Kidney epithelial cell (primary cell): Measurements from ENCODE around the gene STX12. TPM values are rescaled to one million over a fixed set of nuclear protein-coding genes. Genes with fewer than 3 reads are reported as not detected.
"Not testable (repeated sequence)": the region's sequence is repeated elsewhere in the genome, so short reads cannot be mapped to it uniquely, and the experiment has no call there.

Experiments
- DNase-seq: peaks from one replicate; pipeline ENCODE4 v3.0.0-alpha.2; 2010; ENCODE audit warnings: low read depth
- H3K27me3 ChIP-seq: 2 replicates; pipeline ENCODE4 v1.6.0; 2011; ENCODE audit warnings: low read length; ENCODE audit not compliant: control insufficient read depth, insufficient read depth
- H3K36me3 ChIP-seq: 2 replicates; pipeline ENCODE4 v1.5.1; 2011; ENCODE audit warnings: low read length; ENCODE audit not compliant: control insufficient read depth, insufficient read depth
- H3K4me3 ChIP-seq: 2 replicates; pipeline ENCODE4 v1.5.1; 2011; ENCODE audit warnings: low read depth, mild to moderate bottlenecking, control low read depth, low read length
- CTCF ChIP-seq: IDR thresholded peaks from 2 replicates; pipeline ENCODE4 v1.5.1; 2011; ENCODE audit warnings: mild to moderate bottlenecking, moderate library complexity, low read length, control low read depth, inconsistent platforms; ENCODE audit not compliant: insufficient read depth, poor library complexity, severe bottlenecking
- total RNA-seq: library from RNA; depleted of rRNA; stranded (reverse); fragments of >200 nt; gene quantifications from 2 replicates; pipeline ENCODE4 v1.2.3, GENCODE V29; 2015

STX12 gene
- total RNA-seq, 1 donor from 2014 or later, result 43.9 TPM

- no peak overlapping the region for H3K4me3 ChIP-seq
- no peak for DNase-seq
- TF ChIP-seq CTCF, result no peak
- H3K36me3 ChIP-seq, result no peaks in the 10 kb centered on the region
- no peaks in the 10 kb centered on the region for H3K27me3 ChIP-seq
These were observed 22.6 kb downstream of the STX12 start for GRCh38 chr1:27795601-27796000.

DNA sequence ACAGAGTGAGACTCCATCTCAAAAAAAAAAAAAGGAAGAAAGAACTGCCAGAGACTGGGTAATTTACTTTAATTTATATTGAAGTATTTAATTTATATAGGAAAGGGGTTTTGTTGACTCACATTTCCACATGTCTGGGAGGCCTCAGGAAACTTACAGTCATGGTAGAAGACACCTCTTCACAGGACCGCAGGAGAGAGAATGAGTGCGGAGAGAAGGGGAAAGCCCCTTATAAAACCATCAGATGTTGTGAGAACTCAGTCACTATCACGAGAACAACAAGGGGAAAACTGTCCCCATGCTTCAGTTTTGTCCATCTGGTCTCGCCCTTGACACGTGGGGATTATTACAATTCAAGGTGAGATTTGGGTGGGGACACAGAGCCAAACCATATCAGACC lies 31.8 kb downstream of the STX12 start:
- TF ChIP-seq CTCF, result no peak
- no peak for DNase-seq
- no peaks in the 10 kb centered on the region for H3K27me3 ChIP-seq
- H3K4me3 ChIP-seq, result no peak overlapping the region
- no peaks in the 10 kb centered on the region for H3K36me3 ChIP-seq

DNA sequence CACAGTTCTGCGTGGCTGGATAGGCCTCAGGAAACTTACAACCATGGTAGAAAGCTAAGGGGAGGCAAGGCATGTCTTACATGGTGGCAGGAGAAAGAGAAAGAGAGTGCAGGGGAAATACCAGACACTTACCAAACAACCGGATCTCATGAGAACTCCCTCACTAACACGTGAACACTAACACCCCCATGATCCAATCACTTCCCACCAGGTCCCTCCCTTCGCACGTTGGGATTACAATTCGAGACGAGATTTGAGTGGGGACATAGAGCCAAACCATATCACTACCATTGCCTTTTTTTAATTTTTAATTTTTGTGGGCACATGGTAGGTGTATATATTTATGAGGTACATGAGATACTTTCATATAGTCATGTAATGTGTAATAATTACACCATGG lies 33.7 kb downstream of the STX12 start:
- no peak for DNase-seq
- Histone ChIP-seq H3K36me3 (no peaks in the 10 kb centered on the region), H3K27me3 (no peaks in the 10 kb centered on the region), H3K4me3 (no peak overlapping the region)
- TF ChIP-seq CTCF, result no peak

DNA sequence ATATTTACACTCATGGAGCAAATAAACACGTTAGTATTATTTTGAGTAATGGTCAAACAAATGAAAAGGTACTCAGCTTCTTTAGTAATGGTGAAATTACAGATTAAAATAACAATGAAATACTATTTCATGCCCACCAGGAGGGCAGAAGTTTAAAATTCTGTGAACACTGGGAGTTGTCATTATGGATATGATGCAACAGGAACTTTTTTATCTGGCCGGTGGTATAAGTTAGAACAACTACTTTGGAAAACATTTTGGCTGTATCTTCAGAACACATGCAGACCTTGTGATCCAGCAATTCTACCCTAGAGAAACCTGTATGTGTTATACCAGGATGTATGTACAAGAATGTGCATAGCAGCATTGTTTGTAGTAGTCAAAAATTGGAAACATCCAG lies 34.4 kb downstream of the STX12 start:
- Histone ChIP-seq H3K4me3 (no peak overlapping the region), H3K36me3 (no peaks in the 10 kb centered on the region), H3K27me3 (no peaks in the 10 kb centered on the region)
- TF ChIP-seq CTCF, result no peak
- DNase-seq, result no peak

GRCh38 chr1:27808131-27808530 lies 35.1 kb downstream of the STX12 start:
- H3K4me3 ChIP-seq, DNase-seq, H3K36me3 ChIP-seq, H3K27me3 ChIP-seq: not testable (repeated sequence)

DNA sequence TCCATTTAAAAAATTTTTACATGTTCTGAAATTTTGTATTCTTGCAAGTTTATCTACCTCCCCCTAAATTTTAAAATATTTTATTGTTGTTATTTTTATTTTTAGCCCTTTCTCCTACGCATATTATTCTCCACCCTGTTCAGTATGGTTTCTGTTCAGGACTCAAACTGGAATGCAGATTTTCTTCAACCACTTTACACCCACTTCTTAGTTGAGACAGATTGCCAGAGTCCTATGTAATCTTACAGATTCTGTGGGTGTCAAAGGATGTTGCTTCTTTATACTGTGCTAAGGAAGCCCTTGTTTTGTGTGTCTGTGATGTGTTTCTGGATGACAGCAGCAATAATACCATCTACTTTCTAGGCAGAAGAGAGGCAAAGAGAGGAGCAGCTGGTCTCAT lies 36.9 kb downstream of the STX12 start:
- Histone ChIP-seq H3K4me3 (no peak overlapping the region), H3K27me3 (no peaks in the 10 kb centered on the region), H3K36me3 (no peaks in the 10 kb centered on the region)
- TF ChIP-seq CTCF, result no peak
- DNase-seq, result no peak
